Measurements from ENCODE around the gene EFNA2.

The EFNA2 gene

DNA sequence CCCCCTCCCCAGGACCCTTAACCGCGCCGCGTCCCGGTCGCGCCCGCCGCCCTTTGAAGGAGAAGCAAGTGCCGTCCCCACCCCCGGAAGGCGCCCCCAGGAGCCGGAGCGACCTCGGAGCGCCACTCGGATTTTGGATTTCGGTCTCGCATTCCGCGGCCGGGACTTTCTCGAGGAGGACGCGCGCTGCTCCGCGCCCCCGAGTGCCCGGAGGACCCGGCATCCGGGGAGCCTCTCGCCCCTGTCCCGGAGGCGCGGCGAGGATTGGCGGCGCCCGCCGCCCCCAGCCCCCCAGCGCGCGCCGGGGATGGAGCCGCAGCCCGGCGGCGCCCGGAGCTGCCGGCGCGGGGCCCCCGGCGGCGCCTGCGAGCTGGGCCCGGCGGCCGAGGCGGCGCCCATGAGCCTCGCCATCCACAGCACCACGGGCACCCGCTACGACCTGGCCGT lies 35.7 kb upstream of the EFNA2 start:
- H3K4me3 ChIP-seq (ENCODE audit: low read depth, low read length) = peak overlapping the region; percentile 80
- DNase-seq (ENCODE audit: low read depth) = no peak

DNA sequence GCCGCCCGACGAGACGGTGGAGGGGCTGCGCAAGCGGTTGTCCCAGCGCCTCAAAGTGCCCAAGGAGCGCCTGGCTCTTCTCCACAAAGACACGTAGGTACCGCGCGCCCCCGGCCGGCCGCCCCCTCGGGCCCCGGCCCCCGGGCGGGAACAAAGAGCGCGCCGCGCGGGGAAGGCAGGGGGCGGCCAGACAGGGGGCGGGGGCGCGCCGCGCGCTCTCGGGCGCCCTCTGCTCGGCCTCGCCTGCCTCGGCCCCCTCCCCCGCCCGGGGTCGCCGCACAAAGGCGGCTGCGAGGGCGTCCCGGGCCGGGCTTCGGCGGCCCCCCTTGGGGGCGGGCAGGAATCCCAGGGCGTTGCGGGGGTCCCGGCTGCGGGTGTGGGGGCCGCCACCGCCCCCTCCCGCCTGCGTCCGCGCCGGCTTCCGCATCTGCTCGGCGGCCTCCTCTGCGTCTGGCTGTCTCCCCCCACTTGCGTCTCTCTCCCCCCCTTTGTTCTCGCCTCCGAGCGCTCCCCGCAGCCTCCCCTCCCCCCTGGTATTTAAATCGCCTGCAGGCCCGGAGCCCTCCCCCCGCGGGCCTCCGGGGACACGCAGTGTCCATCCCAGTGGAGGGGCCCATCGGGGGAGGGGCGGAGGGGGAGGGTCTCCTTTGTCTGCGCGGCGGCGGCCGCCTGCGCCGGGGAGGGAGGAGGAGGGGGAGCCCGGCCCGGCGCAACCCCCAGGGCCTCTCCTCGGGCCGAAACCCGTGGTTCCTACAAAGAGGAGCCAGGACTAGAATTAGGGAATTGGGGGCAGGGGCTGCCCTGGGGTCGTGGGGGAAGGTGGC lies 35.0 kb upstream of the EFNA2 start:
- TF ChIP-seq, protein P1, sequence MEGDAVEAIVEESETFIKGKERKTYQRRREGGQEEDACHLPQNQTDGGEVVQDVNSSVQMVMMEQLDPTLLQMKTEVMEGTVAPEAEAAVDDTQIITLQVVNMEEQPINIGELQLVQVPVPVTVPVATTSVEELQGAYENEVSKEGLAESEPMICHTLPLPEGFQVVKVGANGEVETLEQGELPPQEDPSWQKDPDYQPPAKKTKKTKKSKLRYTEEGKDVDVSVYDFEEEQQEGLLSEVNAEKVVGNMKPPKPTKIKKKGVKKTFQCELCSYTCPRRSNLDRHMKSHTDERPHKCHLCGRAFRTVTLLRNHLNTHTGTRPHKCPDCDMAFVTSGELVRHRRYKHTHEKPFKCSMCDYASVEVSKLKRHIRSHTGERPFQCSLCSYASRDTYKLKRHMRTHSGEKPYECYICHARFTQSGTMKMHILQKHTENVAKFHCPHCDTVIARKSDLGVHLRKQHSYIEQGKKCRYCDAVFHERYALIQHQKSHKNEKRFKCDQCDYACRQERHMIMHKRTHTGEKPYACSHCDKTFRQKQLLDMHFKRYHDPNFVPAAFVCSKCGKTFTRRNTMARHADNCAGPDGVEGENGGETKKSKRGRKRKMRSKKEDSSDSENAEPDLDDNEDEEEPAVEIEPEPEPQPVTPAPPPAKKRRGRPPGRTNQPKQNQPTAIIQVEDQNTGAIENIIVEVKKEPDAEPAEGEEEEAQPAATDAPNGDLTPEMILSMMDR (IDR thresholded peaks at IDR 0.05; ENCODE audit: low read depth, low read length, missing control alignments) = no peak
- H3K4me3 ChIP-seq (ENCODE audit: low read depth, low read length) = peak overlapping the region; percentile 80
- DNase-seq (ENCODE audit: low read depth) = no peak

More for the DNA sequence above, 35.7 kb upstream of the EFNA2 start:
- TF ChIP-seq, protein P1 (IDR thresholded peaks at IDR 0.05; ENCODE audit: low read depth, low read length, missing control alignments) = no peak

DNA sequence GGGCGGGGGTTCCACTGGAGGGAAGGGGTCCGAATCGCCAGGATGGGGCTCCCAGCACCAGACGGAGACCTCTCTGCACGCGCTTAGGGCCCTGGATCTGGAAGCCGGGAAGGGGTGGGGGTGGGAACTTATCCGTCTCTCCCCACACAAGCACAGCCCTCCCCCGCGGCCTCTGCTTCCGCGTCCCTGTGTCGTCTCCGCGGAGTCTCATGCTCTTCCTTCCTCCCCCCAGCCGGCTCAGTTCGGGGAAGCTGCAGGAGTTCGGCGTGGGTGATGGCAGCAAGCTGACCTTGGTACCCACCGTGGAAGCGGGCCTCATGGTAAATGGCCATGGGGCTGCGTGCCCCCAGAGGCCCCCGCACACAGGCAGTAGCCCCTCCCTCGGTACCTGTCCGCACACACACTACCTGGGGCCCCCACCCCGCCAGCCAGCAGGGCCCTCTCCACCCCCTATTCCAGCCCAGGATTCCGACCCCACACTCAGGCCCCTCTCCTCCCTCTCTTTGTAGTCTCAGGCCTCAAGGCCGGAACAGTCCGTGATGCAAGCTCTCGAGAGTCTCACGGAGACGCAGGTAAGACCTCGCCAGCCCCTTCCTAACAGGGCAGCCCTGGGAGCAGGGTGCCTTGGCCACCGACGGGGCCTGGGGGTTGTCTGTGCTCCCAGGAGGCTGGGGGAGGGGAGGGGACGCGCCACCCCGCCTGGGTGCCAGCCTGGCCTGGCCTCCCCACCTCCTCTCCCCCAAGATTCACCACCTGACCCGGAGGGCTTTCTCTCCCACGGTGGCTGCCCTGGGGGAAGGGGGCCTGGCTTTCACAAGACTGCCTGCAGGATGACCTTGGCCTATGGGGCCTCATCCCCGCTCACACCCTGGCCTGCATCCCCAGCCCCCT lies 34.1 kb upstream of the EFNA2 start:
- peak overlapping the region; percentile 80 for H3K4me3 ChIP-seq (ENCODE audit: low read depth, low read length)
- TF ChIP-seq, protein P1 (IDR thresholded peaks at IDR 0.05; ENCODE audit: low read depth, low read length, missing control alignments) = no peak
- DNase-seq (ENCODE audit: low read depth) = no peak

DNA sequence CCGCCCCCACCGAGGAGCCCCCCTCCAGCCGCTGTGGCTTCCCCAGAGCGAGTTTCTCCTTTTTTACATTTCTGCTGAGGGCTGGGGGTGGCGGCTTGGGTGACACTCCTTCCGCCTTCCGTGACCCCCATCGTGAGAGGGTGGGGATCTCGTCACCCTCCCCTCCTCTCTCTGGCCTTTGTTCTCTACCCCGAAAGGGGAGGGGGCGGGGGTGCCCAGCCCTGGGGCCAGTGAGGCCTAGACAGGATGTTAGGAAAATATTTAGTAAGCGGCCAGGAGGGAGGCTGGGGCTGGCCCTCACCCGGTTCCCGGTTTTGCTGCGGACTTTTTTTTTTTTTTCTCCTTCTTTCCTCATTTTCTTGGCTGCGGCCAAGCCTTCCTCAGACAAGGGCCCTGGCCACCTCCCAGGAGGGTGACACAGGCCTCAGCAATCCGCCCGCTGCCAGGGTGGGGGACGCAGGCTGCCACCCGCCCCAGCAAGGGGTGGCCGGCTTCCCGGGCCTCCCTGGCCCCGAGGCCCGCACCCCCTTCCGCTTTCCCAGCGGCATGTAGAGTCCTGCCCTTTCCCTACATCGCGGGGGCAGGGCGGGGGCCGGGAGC lies 33.4 kb upstream of the EFNA2 start:
- TF ChIP-seq, protein P1 (IDR thresholded peaks at IDR 0.05; ENCODE audit: low read depth, low read length, missing control alignments) = no peak
- peak overlapping the region; percentile 80 for H3K4me3 ChIP-seq (ENCODE audit: low read depth, low read length)
- no peak for DNase-seq (ENCODE audit: low read depth)

DNA sequence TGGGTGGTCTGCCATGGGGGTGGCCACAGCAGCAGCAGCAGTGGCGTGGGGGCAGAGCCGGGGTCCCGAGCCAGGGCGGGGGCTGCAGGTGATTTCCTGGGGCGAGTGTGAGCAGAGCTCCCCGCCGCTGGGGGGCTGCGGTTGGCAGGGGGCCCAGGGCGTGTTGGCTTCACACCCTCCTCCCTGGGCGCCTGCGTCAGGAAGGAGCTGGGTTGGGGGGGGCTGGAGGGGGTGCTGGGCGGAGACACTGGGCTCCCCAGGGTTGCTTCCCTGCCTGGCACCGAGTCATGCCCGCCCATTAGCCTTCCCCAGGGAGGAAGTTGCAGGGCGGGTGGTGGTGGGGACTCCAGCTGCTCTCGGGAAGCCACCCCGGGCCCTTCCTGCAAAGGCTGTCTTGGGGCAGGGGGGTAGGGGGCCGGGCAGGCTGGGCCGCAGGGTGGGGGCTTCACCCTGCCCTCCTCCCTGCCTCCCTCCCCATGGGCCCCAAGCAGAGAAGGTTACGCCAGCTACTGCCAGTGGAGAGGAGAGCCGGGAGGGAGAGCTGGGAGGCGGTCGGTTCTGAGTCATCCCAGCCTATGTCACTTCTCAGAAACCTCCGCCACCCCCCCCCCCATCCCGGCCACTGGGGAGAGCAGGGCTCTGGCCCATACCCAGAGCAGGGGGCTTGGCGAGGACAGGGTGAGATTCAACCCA lies 32.7 kb upstream of the EFNA2 start:
- TF ChIP-seq, protein P1 (IDR thresholded peaks at IDR 0.05; ENCODE audit: low read depth, low read length, missing control alignments) = no peak
- DNase-seq (ENCODE audit: low read depth) = no peak
- H3K4me3 ChIP-seq (ENCODE audit: low read depth, low read length) = peak overlapping the region; percentile 80

DNA sequence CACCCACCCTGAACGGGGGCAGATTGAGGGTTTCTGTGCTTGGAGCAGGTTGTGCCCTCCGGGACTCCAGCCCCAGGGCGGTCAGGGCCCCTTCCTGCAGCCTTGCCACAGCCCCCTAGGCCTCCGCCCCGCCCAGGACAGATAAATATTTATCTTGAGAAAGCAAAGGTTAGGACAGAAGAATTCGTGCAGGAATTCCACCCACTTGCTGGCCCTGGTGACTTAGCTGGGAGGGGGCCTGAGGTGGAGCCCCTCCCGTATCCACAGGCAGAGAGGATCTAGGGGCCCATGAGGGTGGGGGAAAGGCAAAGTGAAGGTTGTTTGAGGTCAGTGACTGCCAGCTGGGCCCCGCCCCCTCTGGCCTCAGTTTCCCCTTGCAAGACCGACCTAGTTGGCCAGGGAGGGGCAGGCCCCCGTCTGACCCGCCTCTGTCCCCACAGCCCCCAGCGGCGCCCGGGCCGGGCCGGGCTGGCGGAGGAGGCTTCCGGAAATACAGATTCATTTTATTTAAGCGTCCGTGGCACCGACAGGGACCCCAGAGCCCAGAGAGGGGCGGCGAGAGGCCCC lies 32.1 kb upstream of the EFNA2 start:
- peak overlapping the region; percentile 80 for H3K4me3 ChIP-seq (ENCODE audit: low read depth, low read length)
- no peak for DNase-seq (ENCODE audit: low read depth)
- TF ChIP-seq, protein P1 (IDR thresholded peaks at IDR 0.05; ENCODE audit: low read depth, low read length, missing control alignments) = no peak
